MM.1S (cell line): Measurements from ENCODE around the gene CACNG4.

Source experiments
- DNase-seq: peaks from one replicate; pipeline ENCODE4 v3.0.0-alpha.2; 2015
- H2AFZ ChIP-seq: fragments of 300-600 bp; sonication (generic); 2 replicates; pipeline ENCODE4 v1.6.0; 2016; ENCODE audit warnings: antibody characterized with exemption, low read length
- H3F3A ChIP-seq: fragments of 300-600 bp; sonication (generic); 2 replicates; pipeline ENCODE4 v1.6.1; 2016; ENCODE audit warnings: mild to moderate bottlenecking, antibody characterized with exemption, low read length, moderate library complexity, mixed read lengths; ENCODE audit not compliant: insufficient read depth
- H3K27ac ChIP-seq: fragments of 300-600 bp; sonication (generic); 2 replicates; pipeline ENCODE4 v1.5.1; 2016; ENCODE audit warnings: mild to moderate bottlenecking, low read length
- H3K27me3 ChIP-seq: fragments of 300-600 bp; sonication (generic); replicated peaks from 2 replicates; pipeline ENCODE4 v1.6.0; 2016; ENCODE audit warnings: low read length; ENCODE audit not compliant: insufficient read depth
- H3K36me3 ChIP-seq: fragments of 300-600 bp; sonication (generic); replicated peaks from 2 replicates; pipeline ENCODE4 v1.6.1; 2016; ENCODE audit warnings: mild to moderate bottlenecking, low read length, mixed read lengths; ENCODE audit not compliant: insufficient read depth
- H3K4me1 ChIP-seq: fragments of 300-600 bp; sonication (generic); 2 replicates; pipeline ENCODE4 v1.6.1; 2016; ENCODE audit warnings: low read length, mixed read lengths
- H3K4me2 ChIP-seq: fragments of 300-600 bp; sonication (generic); 2 replicates; pipeline ENCODE4 v1.6.0; 2016; ENCODE audit warnings: low read depth, low read length
- H3K4me3 ChIP-seq: fragments of 300-600 bp; sonication (generic); 2 replicates; pipeline ENCODE4 v1.5.1; 2016; ENCODE audit warnings: low read length, mixed read lengths
- H3K79me2 ChIP-seq: fragments of 300-600 bp; sonication (generic); 2 replicates; pipeline ENCODE4 v1.6.1; 2016; ENCODE audit warnings: mixed run types, low read length, mixed read lengths
- H3K9ac ChIP-seq: fragments of 300-600 bp; sonication (generic); 2 replicates; pipeline ENCODE4 v1.6.1; 2016; ENCODE audit warnings: low read length, mixed read lengths
- H3K9me2 ChIP-seq: fragments of 300-600 bp; sonication (generic); replicated peaks from 2 replicates; pipeline ENCODE4 v1.6.1; 2016; ENCODE audit warnings: mild to moderate bottlenecking, low read length, mixed read lengths; ENCODE audit not compliant: insufficient read depth
- H3K9me3 ChIP-seq: fragments of 300-600 bp; sonication (generic); replicated peaks from 2 replicates; pipeline ENCODE4 v1.6.1; 2016; ENCODE audit warnings: mild to moderate bottlenecking, low read length, mixed read lengths; ENCODE audit not compliant: insufficient read depth
- H4K20me1 ChIP-seq: fragments of 300-600 bp; sonication (generic); 2 replicates; pipeline ENCODE4 v1.6.1; 2016; ENCODE audit warnings: mild to moderate bottlenecking, low read length, moderate library complexity, mixed read lengths; ENCODE audit not compliant: insufficient read depth
- EZH2 ChIP-seq: fragments of 300-600 bp; sonication (generic); optimal IDR thresholded peaks from 2 replicates; pipeline ENCODE3; 2017; ENCODE audit warnings: low read depth, mild to moderate bottlenecking, antibody characterized with exemption, low read length, mixed read lengths
- EZH2phosphoT487 ChIP-seq: fragments of 300-600 bp; sonication (generic); IDR thresholded peaks from 2 replicates; pipeline ENCODE4 v1.6.1; 2018; ENCODE audit warnings: antibody characterized with exemption, low read length
- TF ChIP-seq, protein P1 (sequence below): fragments of 300-600 bp; sonication (generic); IDR thresholded peaks from 2 replicates; pipeline ENCODE4 v1.5.1; 2016; ENCODE audit warnings: antibody characterized with exemption, low read length, mixed read lengths

Gene CACNG4

DNA sequence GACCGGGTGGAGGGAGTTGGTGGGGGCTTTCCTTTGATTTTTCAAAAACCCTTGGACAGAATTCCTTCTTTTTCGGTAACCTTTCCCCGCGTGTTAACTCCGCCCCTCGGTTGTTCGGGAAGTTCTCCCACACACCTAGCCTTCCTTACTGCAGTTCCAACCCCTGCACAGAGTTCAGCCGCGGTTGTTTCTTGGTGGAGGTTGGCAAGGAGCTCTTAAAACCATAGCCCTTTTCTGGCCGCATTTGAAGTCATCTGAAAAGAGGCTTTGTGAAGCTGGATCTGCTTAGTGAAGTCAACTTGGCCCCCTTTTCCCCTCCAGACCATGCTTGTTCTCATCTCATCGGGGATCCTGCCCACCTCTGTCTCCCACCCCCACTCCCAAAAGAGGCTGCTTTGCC, 1.8 kb downstream of the CACNG4 start:
- H3K79me2 ChIP-seq = no peaks in the 10 kb centered on the region
- H3K27me3 ChIP-seq = peaks cover 53% of the 10 kb centered on the region
- no peak overlapping the region for H3K27ac ChIP-seq
- H3K4me2 ChIP-seq = peak overlapping the region; percentile 86; the same call in 1 of the 2 replicates
- peak overlapping the region; percentile 54 for H2AFZ ChIP-seq
- H3K4me1 ChIP-seq = peaks cover 11% of the 10 kb centered on the region
- no peak for DNase-seq
- H3K9ac ChIP-seq = no peak overlapping the region
- TF ChIP-seq EZH2 (no peak), EZH2phosphoT487 (no peak)
- TF ChIP-seq, protein P1, sequence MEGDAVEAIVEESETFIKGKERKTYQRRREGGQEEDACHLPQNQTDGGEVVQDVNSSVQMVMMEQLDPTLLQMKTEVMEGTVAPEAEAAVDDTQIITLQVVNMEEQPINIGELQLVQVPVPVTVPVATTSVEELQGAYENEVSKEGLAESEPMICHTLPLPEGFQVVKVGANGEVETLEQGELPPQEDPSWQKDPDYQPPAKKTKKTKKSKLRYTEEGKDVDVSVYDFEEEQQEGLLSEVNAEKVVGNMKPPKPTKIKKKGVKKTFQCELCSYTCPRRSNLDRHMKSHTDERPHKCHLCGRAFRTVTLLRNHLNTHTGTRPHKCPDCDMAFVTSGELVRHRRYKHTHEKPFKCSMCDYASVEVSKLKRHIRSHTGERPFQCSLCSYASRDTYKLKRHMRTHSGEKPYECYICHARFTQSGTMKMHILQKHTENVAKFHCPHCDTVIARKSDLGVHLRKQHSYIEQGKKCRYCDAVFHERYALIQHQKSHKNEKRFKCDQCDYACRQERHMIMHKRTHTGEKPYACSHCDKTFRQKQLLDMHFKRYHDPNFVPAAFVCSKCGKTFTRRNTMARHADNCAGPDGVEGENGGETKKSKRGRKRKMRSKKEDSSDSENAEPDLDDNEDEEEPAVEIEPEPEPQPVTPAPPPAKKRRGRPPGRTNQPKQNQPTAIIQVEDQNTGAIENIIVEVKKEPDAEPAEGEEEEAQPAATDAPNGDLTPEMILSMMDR = no peak
- H3K9me2 ChIP-seq = no peaks in the 10 kb centered on the region
- no peaks in the 10 kb centered on the region for H4K20me1 ChIP-seq
- H3K4me3 ChIP-seq = peak overlapping the region; percentile 61
- H3F3A ChIP-seq = no peaks in the 10 kb centered on the region
- no peaks in the 10 kb centered on the region for H3K36me3 ChIP-seq
- no peaks in the 10 kb centered on the region for H3K9me3 ChIP-seq

GRCh38 chr17:66966704-66967418, 2.4 kb downstream of the CACNG4 start:
- H3K4me1 ChIP-seq = peaks cover 11% of the 10 kb centered on the region
- H3K9me3 ChIP-seq = no peaks in the 10 kb centered on the region
- no peaks in the 10 kb centered on the region for H3K36me3 ChIP-seq
- no peak overlapping the region for H2AFZ ChIP-seq
- no peaks in the 10 kb centered on the region for H3K9me2 ChIP-seq
- no peaks in the 10 kb centered on the region for H4K20me1 ChIP-seq
- peaks cover 53% of the 10 kb centered on the region for H3K27me3 ChIP-seq
- peak overlapping the region; percentile 86; the same call in 1 of the 2 replicates for H3K4me2 ChIP-seq
- no peak for DNase-seq
- H3K9ac ChIP-seq = no peak overlapping the region
- no peaks in the 10 kb centered on the region for H3F3A ChIP-seq
- no peaks in the 10 kb centered on the region for H3K79me2 ChIP-seq
- H3K27ac ChIP-seq = no peak overlapping the region
- H3K4me3 ChIP-seq = no peak overlapping the region
- no peak for TF ChIP-seq EZH2
- no peak for TF ChIP-seq EZH2phosphoT487

DNA sequence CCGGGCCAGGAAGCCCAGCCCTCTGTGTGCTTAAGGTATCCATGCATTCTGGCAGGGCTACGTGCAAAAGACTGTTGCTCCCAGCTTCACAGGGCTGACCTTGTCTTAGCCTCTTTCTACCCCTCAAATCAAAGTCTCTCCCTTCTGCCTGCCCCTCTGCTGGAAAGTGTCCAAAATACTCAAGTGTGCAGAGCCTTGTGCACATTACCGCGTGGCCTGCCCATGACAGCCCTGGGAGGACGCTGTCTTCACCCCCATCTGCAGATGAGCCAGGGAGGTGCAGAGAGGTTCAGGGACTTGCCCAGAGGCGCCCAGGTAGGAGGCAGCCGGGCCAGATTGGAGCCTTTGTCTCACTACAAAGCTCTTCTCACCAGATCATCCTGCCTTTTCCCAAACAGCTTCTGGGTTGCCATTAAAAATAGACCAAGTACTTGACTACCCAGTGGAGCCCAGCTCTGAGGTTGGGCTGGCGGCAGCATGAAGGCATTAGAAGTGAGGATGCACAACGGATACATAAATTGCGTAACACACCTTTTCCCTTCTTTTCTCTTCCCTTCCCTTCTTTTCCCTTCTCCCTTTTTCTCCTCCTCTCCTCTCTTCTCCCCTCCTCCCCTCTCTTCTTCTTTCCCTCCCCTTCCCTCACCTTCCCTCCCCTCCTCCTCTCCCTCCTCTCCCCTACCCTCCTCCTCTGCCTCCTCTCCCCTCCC, 3.5 kb downstream of the CACNG4 start:
- TF ChIP-seq EZH2 (no peak), EZH2phosphoT487 (no peak)
- TF ChIP-seq, protein P1 = no peak
- Histone ChIP-seq H3K36me3 (no peaks in the 10 kb centered on the region), H4K20me1 (no peaks in the 10 kb centered on the region)

More for the DNA sequence above, 3.5 kb downstream of the CACNG4 start:
- no peak for DNase-seq
- H3K4me2 ChIP-seq = no peak overlapping the region
- no peaks in the 10 kb centered on the region for H3K9me3 ChIP-seq
- H3F3A ChIP-seq = no peaks in the 10 kb centered on the region
- H3K4me1 ChIP-seq = peaks cover 11% of the 10 kb centered on the region
- no peaks in the 10 kb centered on the region for H3K9me2 ChIP-seq
- no peak overlapping the region for H3K9ac ChIP-seq
- H3K27me3 ChIP-seq = peaks cover 43% of the 10 kb centered on the region
- no peak overlapping the region for H3K4me3 ChIP-seq
- H2AFZ ChIP-seq = no peak overlapping the region
- H3K79me2 ChIP-seq = no peaks in the 10 kb centered on the region
- H3K27ac ChIP-seq = no peak overlapping the region
